Vagina (tissue), 2 donors: ENCODE measurements around the gene ELF1. TPM values are rescaled to one million over a fixed set of nuclear protein-coding genes. Genes with fewer than 3 reads are reported as not detected.

Experiments used
- DNase-seq, 2 donors: peaks; one replicate each; pipeline ENCODE4 v3.0.0-alpha.2; 2017; ENCODE audit errors: extremely low spot score in 2 of 2
- H3K27ac ChIP-seq: fragments of 200-600 bp; sonication (generic); one replicate; pipeline ENCODE4 v1.5.1; 2019
- H3K27me3 ChIP-seq: fragments of 200-600 bp; sonication (generic); one replicate; pipeline ENCODE4 v1.5.1; 2019
- H3K36me3 ChIP-seq, 2 donors: fragments of 200-600 bp; sonication (generic); one replicate each; pipeline ENCODE4 v1.5.1; 2017 to 2019
- H3K4me1 ChIP-seq: fragments of 200-600 bp; sonication (generic); one replicate; pipeline ENCODE4 v1.5.1; 2019
- H3K4me3 ChIP-seq, 2 donors: fragments of 200-600 bp; sonication (generic); 1 replicate in 1 of 2; 2 replicates in 1 of 2; pipeline ENCODE4 v1.5.1; 2016 to 2019
- H3K9me3 ChIP-seq: fragments of 200-600 bp; sonication (generic); one replicate; pipeline ENCODE4 v1.5.1; 2019
- POLR2A ChIP-seq, 2 donors: fragments of 450-650 bp; IDR thresholded peaks; one replicate each; pipeline ENCODE4 v1.6.1; 2017; ENCODE audit warnings: antibody characterized with exemption in 2 of 2, mild to moderate bottlenecking in 2 of 2, moderate library complexity in 2 of 2
- POLR2AphosphoS5 ChIP-seq, 2 donors: sonication (generic); formaldehyde crosslinking; IDR thresholded peaks; one replicate each; pipeline ENCODE4 v1.9.0; 2017; ENCODE audit warnings: antibody characterized with exemption in 2 of 2, mild to moderate bottlenecking in 2 of 2, low read depth in 1 of 2; ENCODE audit not compliant: insufficient read depth in 1 of 2
- intact Hi-C: fragments of 100-400 bp; cut with DNase I; formaldehyde crosslinking; loops from one replicate; pipeline ENCODE4 v1.15.1; 2023
- total RNA-seq: library from RNA; depleted of rRNA; stranded (reverse); fragments of >200 nt; gene quantifications from one replicate; pipeline ENCODE4 v1.2.3, GENCODE V29; 2016
- TF ChIP-seq, protein P1 (sequence below), 3 experiments: fragments of 450-650 bp in 2 of 3; fragments of 200-600 bp in 1 of 3; sonication (generic) in 1 of 3; IDR thresholded peaks; one replicate each; pipeline ENCODE4 v1.5.1; 2017 to 2019; ENCODE audit warnings: antibody characterized with exemption in 3 of 3, mild to moderate bottlenecking in 2 of 3, moderate library complexity in 2 of 3

The ELF1 gene
- total RNA-seq, 1 donor from 2014 or later: 101 TPM

DNA sequence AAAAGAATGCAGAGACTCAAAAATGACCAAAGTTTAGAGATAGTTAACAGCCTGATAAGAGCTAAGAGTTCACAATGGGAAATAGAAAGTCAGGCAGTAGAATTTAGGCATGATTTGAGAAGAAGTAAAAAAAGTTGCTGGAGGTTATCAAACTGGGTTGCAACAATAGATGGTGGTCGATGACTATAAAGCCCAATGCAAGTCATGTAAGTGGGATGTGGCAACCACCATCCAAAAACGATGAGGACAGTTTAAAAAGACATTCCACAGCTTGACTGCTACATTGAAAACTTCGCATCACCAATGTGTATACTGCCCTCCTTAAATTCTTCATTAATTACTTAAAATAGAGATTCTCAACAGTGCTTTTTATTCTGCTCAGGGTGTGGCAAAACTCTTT lies 19.7 kb downstream of the ELF1 start:
- DNase-seq: no peak
- Histone ChIP-seq H3K4me3 (no peak overlapping the region), H3K9me3 (no peaks in the 10 kb centered on the region), H3K27me3 (no peaks in the 10 kb centered on the region), H3K36me3 (no peaks in the 10 kb centered on the region), H3K27ac (no peak overlapping the region), H3K4me1 (peaks cover 67% of the 10 kb centered on the region)
- intact Hi-C loops: no loop called here
- TF ChIP-seq, protein P1, sequence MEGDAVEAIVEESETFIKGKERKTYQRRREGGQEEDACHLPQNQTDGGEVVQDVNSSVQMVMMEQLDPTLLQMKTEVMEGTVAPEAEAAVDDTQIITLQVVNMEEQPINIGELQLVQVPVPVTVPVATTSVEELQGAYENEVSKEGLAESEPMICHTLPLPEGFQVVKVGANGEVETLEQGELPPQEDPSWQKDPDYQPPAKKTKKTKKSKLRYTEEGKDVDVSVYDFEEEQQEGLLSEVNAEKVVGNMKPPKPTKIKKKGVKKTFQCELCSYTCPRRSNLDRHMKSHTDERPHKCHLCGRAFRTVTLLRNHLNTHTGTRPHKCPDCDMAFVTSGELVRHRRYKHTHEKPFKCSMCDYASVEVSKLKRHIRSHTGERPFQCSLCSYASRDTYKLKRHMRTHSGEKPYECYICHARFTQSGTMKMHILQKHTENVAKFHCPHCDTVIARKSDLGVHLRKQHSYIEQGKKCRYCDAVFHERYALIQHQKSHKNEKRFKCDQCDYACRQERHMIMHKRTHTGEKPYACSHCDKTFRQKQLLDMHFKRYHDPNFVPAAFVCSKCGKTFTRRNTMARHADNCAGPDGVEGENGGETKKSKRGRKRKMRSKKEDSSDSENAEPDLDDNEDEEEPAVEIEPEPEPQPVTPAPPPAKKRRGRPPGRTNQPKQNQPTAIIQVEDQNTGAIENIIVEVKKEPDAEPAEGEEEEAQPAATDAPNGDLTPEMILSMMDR (IDR thresholded peaks at IDR 0.05): no peak
- no peak for TF ChIP-seq POLR2AphosphoS5 (IDR thresholded peaks at IDR 0.05; ENCODE audit: insufficient read depth in 1 of 2, low read depth in 1 of 2)
- no peak for TF ChIP-seq POLR2A (IDR thresholded peaks at IDR 0.05)

DNA sequence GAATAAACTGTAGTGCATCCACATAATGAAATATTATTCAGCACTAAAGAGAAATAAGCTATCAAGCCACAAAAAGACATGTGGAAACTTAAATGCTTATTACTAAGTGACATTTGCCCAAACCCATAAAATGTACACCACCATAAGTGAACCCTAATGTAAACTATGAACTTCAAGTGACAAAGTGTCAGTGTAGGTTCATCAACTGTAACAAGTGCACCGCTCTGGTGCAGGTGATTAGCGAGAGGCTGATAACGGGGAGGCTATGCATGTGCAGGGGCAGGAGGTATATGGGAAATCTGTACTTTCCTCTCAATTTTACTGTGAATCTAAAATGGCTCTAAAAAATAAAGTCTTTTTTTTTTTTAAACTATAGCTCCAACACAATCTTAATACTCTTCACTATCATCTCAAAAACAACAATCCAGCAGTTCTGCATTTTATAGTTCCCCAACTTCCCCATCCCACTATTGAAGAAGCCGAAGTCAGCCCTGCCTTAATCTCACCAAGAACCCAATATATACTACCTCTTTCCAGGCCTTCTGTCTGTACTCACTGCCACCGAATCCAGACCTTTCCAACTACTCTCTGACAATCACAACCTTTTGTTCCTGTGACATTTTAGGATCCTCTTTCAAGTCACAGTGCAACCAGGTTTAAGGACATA lies 22.6 kb downstream of the ELF1 start:
- Histone ChIP-seq H3K4me1 (peaks cover 61% of the 10 kb centered on the region), H3K27ac (no peak overlapping the region), H3K27me3 (no peaks in the 10 kb centered on the region), H3K9me3 (no peaks in the 10 kb centered on the region), H3K36me3 (no peaks in the 10 kb centered on the region), H3K4me3 (no peak overlapping the region)
- no peak for DNase-seq
- TF ChIP-seq POLR2AphosphoS5 (IDR thresholded peaks at IDR 0.05; ENCODE audit: insufficient read depth in 1 of 2, low read depth in 1 of 2) (no peak), POLR2A (IDR thresholded peaks at IDR 0.05) (no peak)
- TF ChIP-seq, protein P1 (IDR thresholded peaks at IDR 0.05): no peak
- intact Hi-C loops: no loop called here

DNA sequence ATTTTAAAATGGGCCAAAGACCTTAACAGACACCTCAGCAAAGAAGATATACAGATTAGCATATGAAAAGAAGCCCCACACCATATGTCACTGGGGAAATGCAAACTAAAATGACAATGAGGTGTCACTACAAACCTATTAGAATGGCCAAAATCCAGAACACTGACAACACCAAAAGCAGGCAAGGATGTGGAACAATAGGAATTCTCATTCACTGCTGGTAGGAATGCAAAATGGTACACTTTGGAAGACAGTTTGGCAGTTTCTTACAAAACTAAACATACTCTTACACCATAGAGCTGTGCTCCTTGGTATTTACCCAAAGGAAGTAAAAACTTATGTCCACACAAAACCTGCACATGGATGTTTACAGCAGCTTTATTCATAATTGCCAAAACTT lies 23.1 kb downstream of the ELF1 start:
- TF ChIP-seq POLR2A (IDR thresholded peaks at IDR 0.05) (no peak), POLR2AphosphoS5 (IDR thresholded peaks at IDR 0.05; ENCODE audit: insufficient read depth in 1 of 2, low read depth in 1 of 2) (no peak)
- TF ChIP-seq, protein P1 (IDR thresholded peaks at IDR 0.05): no peak
- peaks cover 65% of the 10 kb centered on the region for H3K4me1 ChIP-seq
- intact Hi-C loops: no loop called here

DNA sequence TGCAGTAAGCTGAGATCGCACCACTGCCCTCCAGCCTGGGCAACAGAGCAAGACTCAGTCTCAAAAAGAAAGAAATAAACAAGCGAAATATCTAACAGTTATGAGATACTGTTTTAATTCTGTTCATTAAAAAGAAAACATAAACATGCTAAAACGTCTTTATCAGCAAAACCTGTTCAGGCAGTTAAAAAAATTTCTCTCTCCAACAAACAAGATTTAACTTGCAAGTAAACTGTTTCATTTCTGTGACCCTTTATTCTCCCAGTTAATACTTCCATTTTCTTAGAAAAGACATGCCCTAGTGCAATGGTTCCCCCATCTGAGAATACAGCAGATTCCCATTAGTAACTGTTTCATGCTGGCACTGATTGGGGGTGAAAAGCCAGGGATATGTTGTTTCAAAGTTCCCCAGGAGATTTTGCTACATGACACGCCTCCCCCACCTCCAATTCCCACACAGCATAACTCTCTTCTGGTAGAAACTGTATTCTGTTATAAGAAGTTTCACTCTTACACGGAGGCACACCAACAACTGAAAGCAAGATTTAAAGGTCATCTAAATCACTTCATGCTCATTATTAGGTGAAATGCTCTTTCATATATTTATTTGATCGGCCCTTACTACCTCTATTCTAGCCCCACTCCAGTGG lies 24.4 kb downstream of the ELF1 start:
- H3K4me1 ChIP-seq: peaks cover 68% of the 10 kb centered on the region

More for the DNA sequence above, 23.1 kb downstream of the ELF1 start:
- H3K27me3 ChIP-seq: no peaks in the 10 kb centered on the region
- H3K36me3 ChIP-seq: no peaks in the 10 kb centered on the region
- H3K9me3 ChIP-seq: no peaks in the 10 kb centered on the region
- DNase-seq: no peak
- H3K4me3 ChIP-seq: no peak overlapping the region
- H3K27ac ChIP-seq: no peak overlapping the region

More for the DNA sequence above, 24.4 kb downstream of the ELF1 start:
- no peak for DNase-seq
- Histone ChIP-seq H3K27me3 (no peaks in the 10 kb centered on the region), H3K36me3 (no peaks in the 10 kb centered on the region), H3K4me3 (no peak overlapping the region), H3K27ac (peak overlapping the region; percentile 46), H3K9me3 (no peaks in the 10 kb centered on the region)
- TF ChIP-seq POLR2A (IDR thresholded peaks at IDR 0.05) (no peak), POLR2AphosphoS5 (IDR thresholded peaks at IDR 0.05; ENCODE audit: insufficient read depth in 1 of 2, low read depth in 1 of 2) (no peak)
- TF ChIP-seq, protein P1 (IDR thresholded peaks at IDR 0.05): no peak
- intact Hi-C loops: no loop called here
